Heart left ventricle (tissue), 16 donors: ENCODE results near the gene IWS1. TPM values are rescaled to one million over a fixed set of nuclear protein-coding genes. Genes with fewer than 3 reads are reported as not detected.

Source experiments
- ATAC-seq, 4 donors: fragments of 200-7000 bp; cut with Tn5 transposase; one replicate each; pipeline ENCODE4 v1.9.1; 2020 to 2022; ENCODE audit warnings: moderate library complexity in 4 of 4, mild to moderate bottlenecking in 3 of 4, moderate number of reproducible peaks in 1 of 4
- DNase-seq, 5 donors: peaks; one replicate each; pipeline ENCODE4 v3.0.0-alpha.2; 2020
- H3K27ac ChIP-seq, 12 donors: fragments of 200-600 bp; sonication (generic) in 4 of 12; one replicate each; pipeline versions ENCODE4 v1.5.0 to v1.8.0; 2016 to 2022; ENCODE audit warnings: mild to moderate bottlenecking in 2 of 12
- H3K27me3 ChIP-seq, 9 donors: fragments of 200-600 bp; sonication (generic) in 2 of 9; one replicate each; pipeline versions ENCODE4 v1.5.1 to v1.8.0; 2016 to 2022; ENCODE audit warnings: mild to moderate bottlenecking in 3 of 9
- H3K36me3 ChIP-seq, 9 donors: fragments of 200-600 bp; sonication (generic) in 2 of 9; one replicate each; pipeline versions ENCODE4 v1.5.0 to v1.8.0; 2018 to 2022; ENCODE audit warnings: mild to moderate bottlenecking in 2 of 9
- H3K4me1 ChIP-seq, 12 donors: fragments of 200-600 bp; sonication (generic) in 4 of 12; one replicate each; pipeline versions ENCODE4 v1.5.0 to v1.8.0; 2016 to 2022; ENCODE audit warnings: mild to moderate bottlenecking in 3 of 12
- H3K4me3 ChIP-seq, 12 donors: fragments of 200-600 bp; sonication (generic) in 4 of 12; one replicate each; pipeline versions ENCODE4 v1.5.0 to v1.8.0; 2017 to 2022; ENCODE audit warnings: mild to moderate bottlenecking in 9 of 12, moderate library complexity in 4 of 12
- H3K9me3 ChIP-seq, 12 donors: fragments of 200-600 bp; sonication (generic) in 4 of 12; one replicate each; pipeline versions ENCODE4 v1.5.0 to v1.8.0; 2016 to 2022; ENCODE audit warnings: mild to moderate bottlenecking in 1 of 12
- CTCF ChIP-seq, 12 donors: fragments of 200-600 bp; sonication (generic) in 4 of 12; IDR thresholded peaks; one replicate each; pipeline versions ENCODE4 v1.5.0 to v1.8.0; 2018 to 2022; ENCODE audit warnings: antibody characterized with exemption in 12 of 12, mild to moderate bottlenecking in 5 of 12
- POLR2A ChIP-seq, 2 donors: fragments of 450-650 bp; IDR thresholded peaks; one replicate each; pipeline ENCODE4 v1.6.1; 2017; ENCODE audit warnings: antibody characterized with exemption in 2 of 2, mild to moderate bottlenecking in 2 of 2, moderate library complexity in 2 of 2
- WGBS, 4 donors: extraction: QIAGEN DNeasy Blood & Tissue Kit in 2 of 4; methylation state at CpG; one replicate each; pipeline versions ENCODE4 v1.1.5 to v1.1.7; 2013 to 2018; 5-methylcytosine and 5-hydroxymethylcytosine counted together
- intact Hi-C, 10 donors: fragments of 100-400 bp; cut with DNase I; formaldehyde crosslinking; loops; one replicate each; pipeline versions ENCODE4 v1.11.1 to v1.14.2; 2022
- polyA plus RNA-seq, 2 donors: library from polyadenylated mRNA; stranded (reverse); fragments of 200-250 nt; gene quantifications; one replicate each; pipeline ENCODE4 v1.2.3, GENCODE V29; 2013
- total RNA-seq, 9 donors: library from RNA; depleted of rRNA in 2 of 9; stranded (reverse); fragments of >200 nt in 2 of 9; fragmentation: NEBNext Ultra II Directional in 3 of 9; extraction: Animal tissue kit (Norgen Biotek cat#: 25700) in 3 of 9; gene quantifications; one replicate each; pipeline versions ENCODE4 v1.1.0 to v1.2.4, GENCODE V29; 2016 to 2023
- donor health status: ischemic (EF 13 %, LVEDD 7.1; RV severe dilation, severe dysfunction).
- donor health status: healthy with polysubstance abuse.
- donor health status: DM: no; HTN: yes; CAD: no.
- donor health status: DM: no; HTN: no; CAD: no.
- donor health status: ischemic (EF 25% LVEDD 6.9; RV normal size, moderate dysfunction).
- donor health status: ischemic (EF 25% LVEDD 5.7; RV mildly dilated, moderate dysfunction).
- donor health status: healthy.
- donor health status: DM: yes; HTN: yes; CAD: no.
- donor health status: ischemic (EF 35%, LVEDD 5.7; RV mildly dilated, moderate dysfunction).
- donor health status: nonischemic (EF 11% LVEDD 7.7; RV severe dilation, severe dysfunction).
- donor health status: DM: yes; HTN: yes; CAD: no.
- donor health status: PGD.
- donor health status: ischemic (EF 29% LVEDD 5.4; RV normal size, mild dysfunction).
- donor health status: nonischemic (EF 23%, LVEDD 6.1; RV moderate dilation, normal function).

Gene IWS1
- total and polyA plus RNA-seq, 11 donors: 37.6 to 62.2 (median 46.5) TPM

GRCh38 chr2:127560201-127560930 lies 34.1 kb upstream of the IWS1 start:
- Histone ChIP-seq H3K9me3 (peaks cover 0 to 19% (median 0%) of the 10 kb centered on the region in 12 donors), H3K27ac (no peak overlapping the region), H3K36me3 (no peaks in the 10 kb centered on the region), H3K4me1 (peaks cover 0 to 10% (median 0%) of the 10 kb centered on the region in 12 donors), H3K4me3 (no peak overlapping the region), H3K27me3 (no peaks in the 10 kb centered on the region)
- ATAC-seq: peak in 1 of 4 donors; percentile 27
- 68 to 82% (median 80%) methylated on average over 11 to 13 of the region's 13 CpGs for WGBS, 4 donors
- intact Hi-C loops: no loop called here
- DNase-seq: peak in 1 of 5 donors; percentile 47
- TF ChIP-seq POLR2A (IDR thresholded peaks at IDR 0.05) (no peak), CTCF (IDR thresholded peaks at IDR 0.05) (no peak)

GRCh38 chr2:127559454-127559853 lies 33.2 kb upstream of the IWS1 start:
- ATAC-seq: no peak
- no peak overlapping the region for H3K27ac ChIP-seq
- 78 to 89% (median 87%) methylated on average over 5 of the region's 5 CpGs for WGBS, 4 donors
- H3K4me1 ChIP-seq: peaks cover 0 to 8% (median 0%) of the 10 kb centered on the region in 12 donors
- no peak overlapping the region for H3K4me3 ChIP-seq
- H3K27me3 ChIP-seq: no peaks in the 10 kb centered on the region
- no peaks in the 10 kb centered on the region for H3K36me3 ChIP-seq
- intact Hi-C loops: no loop called here
- peaks cover 0 to 19% (median 0%) of the 10 kb centered on the region in 12 donors for H3K9me3 ChIP-seq
- peak in 1 of 5 donors; percentile 12 for DNase-seq
- TF ChIP-seq CTCF (IDR thresholded peaks at IDR 0.05): no peak
- no peak for TF ChIP-seq POLR2A (IDR thresholded peaks at IDR 0.05)

GRCh38 chr2:127558911-127559310 lies 32.6 kb upstream of the IWS1 start:
- Histone ChIP-seq H3K27me3 (no peaks in the 10 kb centered on the region), H3K36me3 (no peaks in the 10 kb centered on the region), H3K9me3 (peaks cover 0 to 19% (median 0%) of the 10 kb centered on the region in 12 donors), H3K4me3 (no peak overlapping the region), H3K27ac (no peak overlapping the region), H3K4me1 (peaks cover 0 to 3% (median 0%) of the 10 kb centered on the region in 12 donors)
- WGBS, 4 donors: 77 to 87% (median 83%) methylated on average over 7 to 8 of the region's 8 CpGs
- DNase-seq (peak in 1 of 5 donors; percentile 10), ATAC-seq (no peak)
- TF ChIP-seq POLR2A (IDR thresholded peaks at IDR 0.05): no peak
- no peak for TF ChIP-seq CTCF (IDR thresholded peaks at IDR 0.05)
- intact Hi-C loops: no loop called here

- 88 to 97% (median 89%) methylated on average over 2 of the region's 2 CpGs for WGBS, 4 donors
- no peak overlapping the region for H3K4me3 ChIP-seq
These were observed 26.6 kb upstream of the IWS1 start for GRCh38 chr2:127552846-127553245.

More at GRCh38 chr2:127552846-127553245, 26.6 kb upstream of the IWS1 start:
- Histone ChIP-seq H3K36me3 (no peaks in the 10 kb centered on the region), H3K27ac (no peak overlapping the region), H3K4me1 (no peaks in the 10 kb centered on the region), H3K27me3 (no peaks in the 10 kb centered on the region), H3K9me3 (peaks cover 0 to 14% (median 0%) of the 10 kb centered on the region in 12 donors)
- DNase-seq (no peak), ATAC-seq (no peak)
- intact Hi-C loops: no loop called here
- TF ChIP-seq POLR2A (IDR thresholded peaks at IDR 0.05): no peak
- TF ChIP-seq CTCF (IDR thresholded peaks at IDR 0.05): no peak
